HL-60 (cell line): Measurements from ENCODE around the gene CYP4F22.

Experiments used
- CTCF ChIP-seq: IDR thresholded peaks from one replicate; pipeline ENCODE4 v1.5.1; 2011; ENCODE audit warnings: low read length, control low read depth, inconsistent platforms; ENCODE audit not compliant: insufficient read depth
- GABPA ChIP-seq: IDR thresholded peaks from 2 replicates; pipeline ENCODE4 v1.6.1; 2012; ENCODE audit warnings: low read depth
- POLR2AphosphoS5 ChIP-seq: IDR thresholded peaks from 2 replicates; pipeline ENCODE4 v1.6.1; 2012; ENCODE audit warnings: low read depth
- REST ChIP-seq: IDR thresholded peaks from 2 replicates; pipeline ENCODE4 v1.6.1; 2012; ENCODE audit warnings: low read depth; ENCODE audit not compliant: insufficient replicate concordance

DNA sequence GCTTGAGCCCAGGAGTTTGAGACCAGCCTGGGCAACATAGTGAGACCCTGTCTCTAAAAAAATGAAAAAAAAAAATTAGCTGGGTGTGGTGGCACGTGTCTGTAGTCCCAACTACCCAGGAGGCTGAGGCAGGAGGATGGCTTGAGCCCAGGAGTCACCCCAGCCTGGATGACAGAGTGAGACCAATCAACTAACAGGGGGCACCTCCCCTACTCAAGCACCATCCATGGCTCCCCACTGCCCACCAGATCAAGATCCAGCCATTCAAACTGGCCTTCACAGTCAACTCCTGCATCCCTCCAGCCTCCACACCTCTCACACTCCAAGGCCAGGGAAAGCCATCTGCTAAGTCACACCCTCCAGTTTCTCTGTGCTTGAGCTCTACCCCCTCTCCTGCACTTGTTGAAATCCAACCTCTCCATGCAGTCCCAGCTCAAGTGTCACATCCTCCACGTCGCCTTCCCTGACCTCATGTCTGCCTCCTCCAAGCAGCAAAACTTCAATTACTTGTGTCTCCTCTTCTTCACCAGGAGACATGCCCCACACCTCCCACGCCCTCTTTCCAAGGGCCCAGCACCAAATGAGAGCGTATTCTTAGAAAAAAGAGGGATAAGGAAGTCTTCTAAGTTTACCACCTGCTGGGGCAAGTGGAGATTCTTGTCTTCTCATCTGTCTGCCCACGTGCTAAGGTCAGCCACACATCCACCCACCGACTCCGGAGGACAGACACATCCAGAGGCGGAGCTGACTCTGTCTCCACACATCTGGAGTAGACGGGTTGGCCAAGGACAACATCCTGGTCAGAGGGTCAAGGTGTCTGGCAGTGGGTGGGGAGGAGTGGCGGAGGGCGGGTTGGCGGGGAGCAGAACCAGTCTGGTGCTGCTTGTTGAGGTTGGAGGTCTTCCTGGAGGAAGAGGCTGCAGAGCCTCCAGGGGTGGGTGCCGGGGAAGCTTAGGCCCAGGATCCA is 974 bp upstream of the CYP4F22 start:
- TF ChIP-seq CTCF (no peak), GABPA (no peak), POLR2AphosphoS5 (no peak), REST (no peak)
